Gastroesophageal sphincter (tissue), 3 donors: ENCODE measurements around the gene ASPM.

Experiments
- EP300 ChIP-seq: sonication (generic); formaldehyde crosslinking; IDR thresholded peaks from one replicate; pipeline ENCODE4 v1.6.1; 2017; ENCODE audit warnings: antibody characterized with exemption, mild to moderate bottlenecking
- POLR2A ChIP-seq, 2 donors: fragments of 450-650 bp; IDR thresholded peaks; one replicate each; pipeline ENCODE4 v1.6.1; 2017; ENCODE audit warnings: antibody characterized with exemption in 2 of 2, mild to moderate bottlenecking in 2 of 2, moderate library complexity in 1 of 2
- POLR2AphosphoS5 ChIP-seq: sonication (generic); formaldehyde crosslinking; IDR thresholded peaks from one replicate; pipeline ENCODE4 v1.6.1; 2017; ENCODE audit warnings: antibody characterized with exemption
- TF ChIP-seq, protein P1 (sequence below), 4 experiments: fragments of 200-600 bp in 2 of 4; fragments of 450-650 bp in 2 of 4; sonication (generic) in 1 of 4; IDR thresholded peaks; one replicate each; pipeline ENCODE4 v1.5.1; 2017 to 2019; ENCODE audit warnings: antibody characterized with exemption in 4 of 4, mild to moderate bottlenecking in 2 of 4, moderate library complexity in 2 of 4

DNA sequence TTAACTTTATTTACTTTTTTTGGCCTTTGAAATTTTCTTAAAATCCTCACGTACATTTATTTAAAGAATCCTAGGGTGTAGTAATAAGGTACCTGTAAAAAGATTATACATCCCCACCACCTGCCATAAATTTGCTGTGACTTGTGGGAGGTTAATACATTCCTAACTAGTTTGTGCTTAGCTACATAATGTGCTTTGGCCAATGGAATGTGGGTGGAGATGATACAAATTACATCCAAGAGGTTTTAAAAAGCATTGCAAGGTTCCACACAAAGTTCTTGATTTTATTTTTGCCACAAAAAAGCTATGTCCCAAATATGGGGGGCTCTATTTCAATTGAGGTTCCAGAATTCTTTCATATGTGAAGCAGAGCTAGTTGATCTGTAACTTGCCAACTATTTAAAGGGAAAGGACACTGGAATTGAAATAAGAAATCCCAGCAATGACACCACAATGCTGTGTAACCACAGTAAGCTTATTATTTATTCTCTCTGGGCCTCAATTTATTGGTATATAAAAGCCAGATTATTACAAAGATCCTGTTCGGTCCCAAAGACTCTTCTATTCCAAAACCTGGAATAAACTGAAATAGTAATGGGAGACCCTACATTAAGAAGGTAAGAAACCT, 15.7 kb downstream of the ASPM start:
- TF ChIP-seq EP300 (no peak), POLR2A (IDR thresholded peaks at IDR 0.05) (no peak), POLR2AphosphoS5 (no peak)
- TF ChIP-seq, protein P1, sequence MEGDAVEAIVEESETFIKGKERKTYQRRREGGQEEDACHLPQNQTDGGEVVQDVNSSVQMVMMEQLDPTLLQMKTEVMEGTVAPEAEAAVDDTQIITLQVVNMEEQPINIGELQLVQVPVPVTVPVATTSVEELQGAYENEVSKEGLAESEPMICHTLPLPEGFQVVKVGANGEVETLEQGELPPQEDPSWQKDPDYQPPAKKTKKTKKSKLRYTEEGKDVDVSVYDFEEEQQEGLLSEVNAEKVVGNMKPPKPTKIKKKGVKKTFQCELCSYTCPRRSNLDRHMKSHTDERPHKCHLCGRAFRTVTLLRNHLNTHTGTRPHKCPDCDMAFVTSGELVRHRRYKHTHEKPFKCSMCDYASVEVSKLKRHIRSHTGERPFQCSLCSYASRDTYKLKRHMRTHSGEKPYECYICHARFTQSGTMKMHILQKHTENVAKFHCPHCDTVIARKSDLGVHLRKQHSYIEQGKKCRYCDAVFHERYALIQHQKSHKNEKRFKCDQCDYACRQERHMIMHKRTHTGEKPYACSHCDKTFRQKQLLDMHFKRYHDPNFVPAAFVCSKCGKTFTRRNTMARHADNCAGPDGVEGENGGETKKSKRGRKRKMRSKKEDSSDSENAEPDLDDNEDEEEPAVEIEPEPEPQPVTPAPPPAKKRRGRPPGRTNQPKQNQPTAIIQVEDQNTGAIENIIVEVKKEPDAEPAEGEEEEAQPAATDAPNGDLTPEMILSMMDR (IDR thresholded peaks at IDR 0.05): no peak
